Right cardiac atrium (tissue), 5 donors: ENCODE measurements around the gene MAB21L4. TPM values are rescaled to one million over a fixed set of nuclear protein-coding genes. Genes with fewer than 3 reads are reported as not detected.

ENCODE experiments used
- ATAC-seq, 2 donors: fragments of 200-7000 bp; cut with Tn5 transposase; one replicate each; pipeline versions ENCODE4 v1.8.0 to v1.9.1; 2020; ENCODE audit warnings: moderate library complexity in 2 of 2, mild to moderate bottlenecking in 1 of 2
- DNase-seq, 3 donors: peaks; one replicate each; pipeline ENCODE4 v3.0.0-alpha.2; 2020
- H3K27ac ChIP-seq: one replicate; pipeline ENCODE4 v1.5.1; 2013; ENCODE audit warnings: mild to moderate bottlenecking, low read length, control low read depth, moderate library complexity
- H3K27me3 ChIP-seq: one replicate; pipeline ENCODE4 v1.6.1; 2013; ENCODE audit not compliant: control insufficient read depth, insufficient read depth
- H3K4me1 ChIP-seq: one replicate; pipeline ENCODE4 v1.6.1; 2013; ENCODE audit warnings: low read length; ENCODE audit not compliant: control insufficient read depth, insufficient read depth
- H3K4me3 ChIP-seq: one replicate; pipeline ENCODE4 v1.5.1; 2013; ENCODE audit warnings: low read length, control low read depth
- H3K9me3 ChIP-seq: one replicate; pipeline ENCODE4 v1.6.1; 2013; ENCODE audit warnings: low read length; ENCODE audit not compliant: control insufficient read depth
- WGBS: extraction: QIAGEN DNeasy Blood & Tissue Kit; methylation state at CpG from one replicate; pipeline ENCODE4 v1.1.7; 2013; 5-methylcytosine and 5-hydroxymethylcytosine counted together
- intact Hi-C, 4 donors: fragments of 100-400 bp; cut with DNase I; formaldehyde crosslinking; loops; one replicate each; pipeline versions ENCODE4 v1.11.0 to v1.14.0; 2022 to 2023
- long read RNA-seq, 4 donors: library from polyadenylated mRNA; unstranded; transcript quantifications; one replicate each; pipeline ENCODE4 v2.0.0, GENCODE V29; 2020 to 2021
- polyA plus RNA-seq: library from polyadenylated mRNA; stranded (reverse); fragments of 200-250 nt; gene quantifications from one replicate; pipeline ENCODE4 v1.2.3, GENCODE V29; 2013
- total RNA-seq, 4 donors: library from RNA; stranded (reverse); fragmentation: NEBNext Ultra II Directional; extraction: Animal tissue kit (Norgen Biotek cat#: 25700); gene quantifications; one replicate each; pipeline ENCODE4 v1.2.1, GENCODE V29; 2021
- donor health status: healthy with polysubstance abuse.
- donor health status: DM: no; HTN: yes; CAD: no.
- donor health status: DM: no; HTN: no; CAD: no.
- donor health status: DM: no; HTN: yes; CAD: no; lungs with severe emphysema.
- donor health status: DM: yes; HTN: yes; CAD: no.

The MAB21L4 gene
- total RNA-seq (not detected), polyA plus RNA-seq (not detected)
- long read RNA-seq, donor 1 = 0 reads
- long read RNA-seq, donor 2 = 0 reads
- long read RNA-seq, donor 3 = 0 reads
- long read RNA-seq, donor 4 = 0 reads

DNA sequence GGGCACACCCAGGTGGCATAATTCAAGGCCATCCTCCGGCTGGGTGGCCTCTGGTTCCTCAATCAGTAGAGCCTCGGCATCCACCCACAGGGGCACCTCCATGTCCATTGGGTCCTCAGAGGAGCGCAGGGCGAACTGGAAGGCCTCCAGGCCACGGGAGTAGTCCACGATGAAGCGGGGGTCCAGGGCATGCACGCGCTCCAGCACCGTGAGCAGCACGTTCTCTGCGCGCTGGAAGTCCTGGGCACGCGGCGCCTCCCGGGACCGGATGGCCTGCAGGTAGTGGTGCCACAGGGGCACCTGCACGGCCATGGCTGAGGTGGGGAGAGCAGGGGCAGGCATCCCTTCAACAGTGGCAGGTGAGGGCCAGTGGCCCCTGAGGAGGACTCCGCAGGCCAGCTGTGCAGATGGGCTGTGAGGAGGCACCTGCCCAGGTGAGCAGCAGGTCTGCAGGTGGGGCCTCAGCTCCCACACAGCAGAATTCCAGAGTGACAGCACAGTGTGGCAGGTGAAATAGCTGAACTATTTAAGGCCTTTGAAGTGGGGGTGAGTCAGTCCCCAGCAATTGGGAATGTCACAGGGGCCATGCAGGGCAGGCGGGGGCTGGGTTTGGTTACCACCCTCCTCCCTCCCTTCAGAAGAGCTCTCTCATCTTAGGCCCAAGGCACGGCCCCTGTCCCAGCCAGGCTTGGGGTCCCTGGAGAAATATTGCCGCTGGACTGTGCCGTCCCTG is at the start of gene MAB21L4:
Gene MAB21L4, minus strand, starts transcription at position 501 of the 733 bp plus-strand sequence. Its CDS starts 159 bp downstream, at position 342.
- 81% methylated on average over 24 of the region's 24 CpGs for WGBS
- Histone ChIP-seq H3K27me3 (no peaks in the 10 kb centered on the region), H3K27ac (no peak within 1 kb of the TSS), H3K4me1 (no peaks in the 10 kb centered on the region), H3K9me3 (no peaks in the 10 kb centered on the region), H3K4me3 (no peak within 1 kb of the TSS)
- intact Hi-C loops = no loop called here
- ATAC-seq (no peak), DNase-seq (peak in 2 of 3 donors; percentile 40 to 55)

DNA sequence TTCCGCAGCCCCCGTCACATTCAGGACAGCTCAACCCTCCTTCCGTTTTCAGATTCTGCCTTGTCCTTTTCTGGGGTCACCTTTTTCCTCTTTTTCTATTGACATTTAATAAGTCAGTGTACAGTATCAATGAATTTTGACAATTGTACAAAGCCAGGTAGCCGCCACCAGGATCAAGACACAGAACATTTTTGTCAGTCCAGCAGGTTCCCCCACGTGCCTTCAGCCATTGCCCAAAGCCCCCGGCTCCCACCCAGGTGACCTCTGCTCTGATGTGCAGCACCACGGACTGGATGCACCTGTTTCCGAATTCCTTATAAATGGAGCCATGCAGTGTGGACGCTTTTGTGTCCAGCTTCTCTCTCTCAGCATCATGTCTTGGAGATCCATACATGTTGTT is 40.1 kb upstream of the MAB21L4 start:
- ATAC-seq = no peak
- Histone ChIP-seq H3K4me1 (no peaks in the 10 kb centered on the region), H3K4me3 (no peak overlapping the region), H3K27me3 (no peaks in the 10 kb centered on the region), H3K9me3 (no peaks in the 10 kb centered on the region), H3K27ac (no peak overlapping the region)
- no peak for DNase-seq
- intact Hi-C loops = no loop called here
- WGBS = 87% methylated on average over 9 of the region's 9 CpGs

DNA sequence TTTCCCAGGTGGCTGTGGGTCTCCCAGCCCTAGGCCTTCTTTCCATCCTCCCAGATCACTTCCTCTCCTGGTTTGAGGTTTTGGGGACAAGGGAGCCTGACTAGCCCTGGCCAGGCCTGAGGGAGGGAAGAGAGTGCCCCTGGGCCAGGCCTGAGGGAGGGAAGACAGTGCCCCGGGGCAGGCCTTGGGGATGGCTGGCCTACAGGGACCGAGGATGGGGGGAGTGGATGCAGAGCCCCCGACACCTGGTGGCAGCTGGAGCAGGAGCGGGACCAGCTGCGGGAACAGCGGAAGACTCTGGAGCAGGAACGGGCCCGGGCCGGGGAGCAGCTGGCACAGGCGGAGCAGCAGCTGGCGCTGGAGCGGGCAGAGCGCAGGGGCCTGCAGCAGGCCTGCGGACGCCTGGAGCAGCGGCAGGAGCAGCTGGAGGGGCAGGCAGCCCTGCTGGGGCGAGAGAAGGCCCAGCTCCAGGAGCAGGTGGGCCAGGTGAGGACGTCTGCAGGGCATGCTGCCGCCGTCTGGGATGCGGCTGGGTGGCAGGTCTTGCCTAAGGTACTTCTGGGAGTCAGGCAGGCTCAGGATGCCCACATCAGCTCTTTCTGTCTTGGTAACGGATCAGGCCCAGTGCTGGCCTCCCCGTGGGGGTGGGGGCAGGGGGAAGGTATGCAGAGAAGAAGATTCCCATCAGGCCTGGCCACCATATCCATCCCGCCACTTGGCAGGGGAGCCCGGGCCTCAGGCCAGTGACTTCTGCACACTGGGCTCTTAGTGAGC is 39.3 kb upstream of the MAB21L4 start:
- intact Hi-C loops = no loop called here
- Histone ChIP-seq H3K27ac (no peak overlapping the region), H3K27me3 (no peaks in the 10 kb centered on the region), H3K4me3 (no peak overlapping the region), H3K4me1 (no peaks in the 10 kb centered on the region), H3K9me3 (no peaks in the 10 kb centered on the region)
- peak in 1 of 3 donors; percentile 46 for DNase-seq
- WGBS = 86% methylated on average over 25 of the region's 25 CpGs
- ATAC-seq = peak in 1 of 2 donors; percentile 23

DNA sequence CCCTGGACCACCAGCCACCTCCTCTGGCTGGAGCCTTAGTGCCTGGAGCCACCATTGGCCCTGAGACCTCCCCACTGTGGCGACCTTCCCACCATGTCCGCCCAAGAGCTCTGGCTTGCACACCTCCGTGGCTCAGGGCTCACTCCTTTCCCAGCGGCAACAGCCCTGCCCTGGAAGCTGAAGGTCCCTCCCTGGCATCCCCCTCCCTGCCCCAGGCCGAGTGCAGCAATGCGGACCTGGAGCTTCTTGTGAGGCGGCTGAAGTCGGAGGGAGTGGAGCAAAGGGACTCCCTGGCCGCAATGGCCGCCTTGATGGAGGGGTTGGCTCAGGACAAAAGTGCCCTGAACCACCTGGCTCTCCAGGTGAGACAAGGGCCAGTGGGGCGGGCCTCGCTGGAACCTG is 38.7 kb upstream of the MAB21L4 start:
- 88% methylated on average over 12 of the region's 12 CpGs for WGBS
- DNase-seq (peak in 2 of 3 donors; percentile 10 to 47), ATAC-seq (no peak)
- Histone ChIP-seq H3K27me3 (no peaks in the 10 kb centered on the region), H3K4me3 (no peak overlapping the region), H3K9me3 (no peaks in the 10 kb centered on the region), H3K4me1 (no peaks in the 10 kb centered on the region), H3K27ac (no peak overlapping the region)
- intact Hi-C loops = no loop called here

DNA sequence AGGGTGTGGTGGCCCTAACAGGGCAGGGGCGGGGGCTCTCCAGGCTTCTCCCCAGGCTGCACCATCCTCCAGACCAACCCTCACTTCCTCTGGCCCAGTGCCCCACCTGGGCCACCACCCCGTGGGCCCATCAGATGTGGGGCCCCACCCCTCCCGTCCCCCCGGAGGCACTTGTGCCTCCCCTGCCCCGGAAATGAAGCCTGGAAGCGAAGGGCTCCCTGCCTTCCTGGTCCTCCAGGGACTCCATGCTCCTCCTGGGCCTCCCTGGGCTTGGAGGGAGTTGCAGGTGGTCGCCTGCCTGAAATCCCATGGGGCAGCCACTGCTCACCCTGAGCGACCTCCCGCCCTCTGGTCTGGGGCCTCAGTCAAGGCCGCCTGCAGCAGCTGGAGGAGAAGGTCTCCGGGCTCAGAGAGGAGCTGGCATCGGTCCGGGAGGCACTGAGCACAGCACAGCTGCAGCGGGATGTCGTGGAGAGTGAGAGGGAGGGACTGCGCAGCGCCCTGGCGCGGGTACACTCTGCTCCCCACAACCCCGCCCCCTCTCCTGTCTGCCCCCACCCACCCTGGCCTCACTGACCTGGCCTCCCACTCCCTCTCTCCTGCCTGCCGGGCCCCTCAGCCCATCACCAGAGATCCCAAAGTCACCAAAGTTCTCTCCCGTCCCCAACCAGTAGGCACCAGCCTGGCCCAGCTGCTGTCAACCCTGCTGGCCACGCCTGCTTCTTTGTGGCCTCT is 38.2 kb upstream of the MAB21L4 start:
- intact Hi-C loops = no loop called here
- H3K27ac ChIP-seq = no peak overlapping the region
- H3K27me3 ChIP-seq = no peaks in the 10 kb centered on the region
- H3K9me3 ChIP-seq = no peaks in the 10 kb centered on the region
- no peaks in the 10 kb centered on the region for H3K4me1 ChIP-seq
- WGBS = 76% methylated on average over 23 of the region's 23 CpGs
- H3K4me3 ChIP-seq = no peak overlapping the region
- no peak for ATAC-seq
- peak; percentile 31 to 69 (median 65) for DNase-seq

DNA sequence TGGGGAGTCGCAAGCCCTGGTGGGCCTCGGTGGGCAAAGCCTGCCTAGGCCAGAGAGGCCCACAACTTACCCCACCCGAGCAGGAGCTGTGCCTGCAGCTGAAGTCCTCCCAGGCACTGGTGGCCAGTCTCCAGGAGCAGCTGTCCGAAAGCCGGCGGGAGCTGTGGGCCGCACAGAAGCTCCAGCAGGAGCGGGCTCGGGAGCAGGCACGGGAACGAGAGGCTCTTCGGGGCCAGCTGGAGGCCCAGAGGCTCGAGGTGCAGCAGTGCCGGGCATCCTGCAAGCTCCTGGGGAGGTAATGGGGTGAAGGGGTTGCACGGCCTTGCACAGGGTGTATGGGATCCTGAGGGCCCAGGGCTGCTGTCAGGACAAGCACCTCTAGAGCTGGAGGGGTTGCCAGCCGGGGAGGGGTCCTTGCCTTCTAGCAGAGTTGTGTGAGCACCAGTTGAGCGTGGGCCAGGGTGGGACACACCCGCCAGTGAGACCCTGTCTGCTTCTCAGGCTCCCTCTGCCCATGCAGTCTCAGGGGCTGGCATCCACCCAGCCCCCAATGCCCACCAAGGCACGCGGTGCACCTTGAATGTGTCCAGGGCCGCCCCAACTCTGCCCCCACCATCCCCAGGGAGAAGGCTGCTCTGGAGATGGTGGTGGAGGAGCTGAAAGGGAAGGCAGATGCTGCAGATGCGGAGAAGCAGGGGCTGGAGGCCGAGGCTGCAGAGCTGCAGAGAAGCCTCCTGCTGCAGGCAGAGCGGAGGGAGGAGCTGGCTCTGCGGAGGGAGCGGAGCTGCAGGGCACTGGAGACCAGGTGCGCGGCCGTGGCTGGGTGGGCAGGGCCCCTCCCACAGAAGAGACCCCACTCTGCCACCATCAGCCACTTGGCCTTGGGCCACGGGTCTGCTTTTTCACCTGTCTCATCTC is 37.4 kb upstream of the MAB21L4 start:
- WGBS = 86% methylated on average over 30 of the region's 30 CpGs

DNA sequence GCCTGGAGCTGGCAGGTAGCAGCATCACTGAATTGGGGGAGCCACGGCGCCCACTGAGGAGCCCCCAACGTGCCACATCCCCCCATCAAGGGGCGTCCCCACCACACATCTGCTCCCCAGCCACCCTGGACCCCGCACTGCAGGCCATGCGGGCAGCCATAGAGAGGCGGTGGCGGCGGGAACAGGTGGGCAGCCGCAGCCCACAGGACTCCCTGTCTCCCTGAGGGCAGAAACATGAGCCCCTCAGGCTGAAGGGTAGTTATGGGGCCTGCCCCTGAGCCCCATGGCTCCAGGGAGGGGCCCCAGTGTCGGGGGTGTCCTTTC is 36.7 kb upstream of the MAB21L4 start:
- DNase-seq (peak in 1 of 3 donors; percentile 44), ATAC-seq (no peak)
- intact Hi-C loops = no loop called here
- no peaks in the 10 kb centered on the region for H3K27me3 ChIP-seq
- H3K4me3 ChIP-seq = no peak overlapping the region
- no peaks in the 10 kb centered on the region for H3K4me1 ChIP-seq
- 85% methylated on average over 11 of the region's 11 CpGs for WGBS
- no peak overlapping the region for H3K27ac ChIP-seq
- no peaks in the 10 kb centered on the region for H3K9me3 ChIP-seq

More for the DNA sequence above, 37.4 kb upstream of the MAB21L4 start:
- Histone ChIP-seq H3K4me1 (no peaks in the 10 kb centered on the region), H3K27me3 (no peaks in the 10 kb centered on the region), H3K27ac (no peak overlapping the region), H3K9me3 (no peaks in the 10 kb centered on the region), H3K4me3 (no peak overlapping the region)
- DNase-seq (peak in 1 of 3 donors; percentile 52), ATAC-seq (no peak)
- intact Hi-C loops = no loop called here

DNA sequence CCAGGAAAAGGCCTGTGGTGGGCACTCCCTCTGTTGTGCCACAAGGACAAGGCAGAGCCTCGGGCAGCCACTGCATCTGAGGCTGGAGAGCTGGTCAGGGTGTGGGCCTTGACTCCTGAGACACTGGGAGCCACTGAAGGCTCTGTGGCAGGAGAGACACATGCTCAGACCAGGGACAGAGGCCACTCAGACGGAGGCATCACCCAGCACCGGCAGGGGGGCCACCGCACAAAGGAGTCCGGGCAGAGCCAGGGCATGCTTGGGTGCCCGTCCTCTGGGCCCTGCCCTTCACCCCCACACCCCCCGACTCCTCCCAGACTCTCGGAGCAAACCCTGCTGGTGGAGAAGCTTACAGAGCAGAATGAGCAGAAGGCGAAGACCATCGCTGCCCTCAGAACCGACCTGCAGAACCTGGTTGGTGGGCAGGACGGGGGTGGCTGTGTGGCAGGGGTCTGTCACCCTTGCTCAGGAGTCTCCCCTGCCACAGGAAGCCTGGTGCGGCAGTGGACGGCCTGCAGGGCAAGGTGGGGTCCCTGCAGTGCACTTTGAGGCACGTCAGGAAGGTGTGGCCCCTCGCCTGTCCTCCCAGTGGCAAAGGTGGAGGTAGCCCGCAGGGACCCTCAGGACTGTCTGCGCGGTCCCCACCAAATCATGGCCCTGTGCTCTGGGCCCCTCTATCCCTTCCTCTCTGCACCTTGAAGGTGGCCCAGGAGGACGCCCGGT is 36.2 kb upstream of the MAB21L4 start:
- Histone ChIP-seq H3K27ac (no peak overlapping the region), H3K9me3 (no peaks in the 10 kb centered on the region), H3K4me3 (no peak overlapping the region), H3K4me1 (no peaks in the 10 kb centered on the region), H3K27me3 (no peaks in the 10 kb centered on the region)
- ATAC-seq (no peak), DNase-seq (peak in 1 of 3 donors; percentile 28)
- WGBS = 87% methylated on average over 21 of the region's 21 CpGs
- intact Hi-C loops = no loop called here

DNA sequence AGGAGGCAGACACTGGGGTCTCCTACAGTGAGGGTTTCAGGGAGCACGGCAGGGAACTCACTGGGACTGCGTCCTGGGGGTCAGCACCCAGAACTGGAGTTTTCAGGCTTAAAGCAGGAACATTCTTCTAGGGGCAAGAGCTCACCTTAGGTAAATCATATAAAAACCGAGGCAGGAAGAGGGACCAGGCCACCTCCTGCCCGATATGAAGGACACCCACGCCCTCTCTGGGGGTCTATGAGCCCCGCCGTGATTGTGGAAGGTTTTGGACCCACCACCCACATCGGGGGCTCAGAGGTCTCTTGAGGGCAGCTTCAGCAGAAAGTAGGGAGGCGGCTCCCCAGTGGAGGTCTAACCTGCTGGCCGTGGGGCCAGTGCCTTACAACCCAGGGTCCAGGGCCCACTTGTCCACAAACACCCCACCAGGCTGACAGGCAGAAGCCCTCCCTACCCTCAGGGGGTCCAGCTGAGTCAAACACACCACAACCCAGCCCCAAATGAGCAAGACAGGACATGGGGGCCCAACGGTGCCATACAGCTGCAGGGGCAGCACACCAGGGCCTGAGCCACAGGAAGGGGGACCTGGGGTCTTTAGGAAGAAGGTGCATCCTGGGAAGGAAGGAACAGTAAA is 35.5 kb upstream of the MAB21L4 start:
- no peaks in the 10 kb centered on the region for H3K9me3 ChIP-seq
- no peaks in the 10 kb centered on the region for H3K4me1 ChIP-seq
- intact Hi-C loops = no loop called here
- H3K27me3 ChIP-seq = no peaks in the 10 kb centered on the region
- H3K4me3 ChIP-seq = no peak overlapping the region
- ATAC-seq (no peak), DNase-seq (peak in 1 of 3 donors; percentile 13)
- no peak overlapping the region for H3K27ac ChIP-seq
- WGBS = 82% methylated on average over 11 of the region's 11 CpGs
